K562 (cell line): ENCODE results near the gene EFNA1. TPM values are rescaled to one million over a fixed set of nuclear protein-coding genes. Genes with fewer than 3 reads are reported as not detected.

Experiments
- MCM7 ChIP-seq, 2 experiments: fragments of 450-650 bp; IDR thresholded peaks; 2 replicates each; pipeline ENCODE4 v1.6.1; 2016 to 2018
- MXI1 ChIP-seq: IDR thresholded peaks from 2 replicates; pipeline ENCODE4 v1.6.1; 2011; ENCODE audit warnings: low read depth, mild to moderate bottlenecking, improper control_type of control experiment, low read length
- MYC ChIP-seq, 2 experiments: fragments of 250-450 bp in 1 of 2; sonication (Bioruptor Pico) in 1 of 2; IDR thresholded peaks; 2 replicates each; pipeline versions ENCODE4 v1.5.1 to v1.6.1; 2012 to 2021; ENCODE audit warnings: low read depth in 2 of 2, borderline replicate concordance in 1 of 2, improper control_type of control experiment in 1 of 2, low read length in 1 of 2, mild to moderate bottlenecking in 1 of 2, moderate library complexity in 1 of 2
- NEUROD1 ChIP-seq: fragments of 150-350 bp; IDR thresholded peaks from 2 replicates; pipeline ENCODE4 v1.6.1; 2014; ENCODE audit warnings: borderline replicate concordance, low read length, low read depth; ENCODE audit not compliant: partially characterized antibody
- SPI1 ChIP-seq: IDR thresholded peaks from 2 replicates; pipeline ENCODE4 v1.6.1; 2011; ENCODE audit warnings: low read depth, low read length, control low read depth, borderline replicate concordance
- polyA plus RNA-seq, 8 experiments: library from polyadenylated mRNA; depleted of rRNA in 4 of 8; stranded (reverse) in 5 of 8; unstranded in 3 of 8; fragments of >200 nt; fragmentation: Nextera tagmentation in 2 of 8; fragmentation: Illumina TruSeq in 1 of 8; extraction: Ambion mirVana in 2 of 8; extraction: Trizol in 1 of 8; gene quantifications; 2 replicates each; pipeline versions ENCODE4 v1.2.1 to v1.2.3, GENCODE V29; 2011 to 2014; ENCODE audit warnings: inconsistent platforms in 1 of 8, missing spikeins in 1 of 8
- total RNA-seq, 7 experiments: library from RNA; depleted of rRNA in 6 of 7; stranded (reverse); fragments of >200 nt in 6 of 7; fragmentation: Illumina TruSeq in 2 of 7; extraction: Trizol in 2 of 7; gene quantifications; 2 replicates each; pipeline versions ENCODE4 v1.2.1 to v1.2.3, GENCODE V29; 2011 to 2021; ENCODE audit warnings: low replicate concordance in 1 of 7
- TF ChIP-seq, protein P1 (sequence below): sonication (generic); formaldehyde crosslinking; IDR thresholded peaks from 2 replicates; pipeline ENCODE4 v1.8.0; 2022; ENCODE audit warnings: mild to moderate bottlenecking, missing genetic modification reagents
- TF ChIP-seq, protein P2 (sequence below), 3 experiments: IDR thresholded peaks in 2 of 3; conservative IDR thresholded peaks in 1 of 3; 2 replicates each; pipeline ENCODE4 v1.5.1; 2011 to 2012; ENCODE audit warnings: low read length in 3 of 3, mild to moderate bottlenecking in 3 of 3, control low read depth in 2 of 3, improper control_type of control experiment in 1 of 3, inconsistent platforms in 1 of 3, low read depth in 1 of 3, mixed read lengths in 1 of 3, moderate library complexity in 1 of 3; ENCODE audit not compliant: insufficient read depth in 2 of 3
- TF ChIP-seq, protein P3 (sequence below), 2 experiments: fragments of 450-650 bp; IDR thresholded peaks; 2 replicates each; pipeline ENCODE4 v1.6.1; 2016; ENCODE audit warnings: mild to moderate bottlenecking in 2 of 2, borderline replicate concordance in 1 of 2, low read depth in 1 of 2, moderate library complexity in 1 of 2
- TF ChIP-seq, protein P4 (sequence below): fragments of 250-450 bp; sonication (Bioruptor Pico); IDR thresholded peaks from 2 replicates; pipeline ENCODE4 v1.8.0; 2022; ENCODE audit warnings: inconsistent platforms, mild to moderate bottlenecking, moderate library complexity, borderline replicate concordance

The EFNA1 gene
- total and polyA plus RNA-seq, 9 of the 15 experiments (the other 6 are each of a cell fraction or from before 2014, with no cell fraction given): 2.1 to 9.3 (median 3.0) TPM

DNA sequence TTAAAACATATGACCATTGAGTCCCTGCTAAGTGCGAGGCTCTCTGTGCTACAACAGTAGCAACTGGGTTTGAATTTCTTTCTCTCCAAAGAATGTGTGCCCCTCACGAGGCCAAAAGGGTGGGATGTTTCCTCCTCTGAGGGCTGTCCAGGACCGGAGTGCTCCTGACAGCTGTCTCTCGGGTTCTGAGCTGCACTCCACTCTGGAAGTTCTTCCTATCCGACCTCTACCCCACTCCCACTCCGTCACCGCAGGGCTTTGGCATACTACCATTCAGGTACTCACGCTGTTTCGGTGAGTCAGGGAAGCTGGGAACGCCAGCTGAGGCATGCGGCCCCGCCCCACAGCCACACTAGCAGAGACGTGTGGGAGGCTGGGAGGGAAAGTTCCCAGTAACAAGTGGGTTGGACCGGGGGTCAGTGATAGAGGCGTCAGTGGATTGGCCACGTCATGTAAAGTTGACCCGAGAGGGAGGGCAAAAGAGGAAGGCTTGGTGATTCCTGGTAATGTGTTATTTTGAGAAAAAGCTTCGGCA is 7.3 kb downstream of the EFNA1 start (continued):
- TF ChIP-seq, protein P1, sequence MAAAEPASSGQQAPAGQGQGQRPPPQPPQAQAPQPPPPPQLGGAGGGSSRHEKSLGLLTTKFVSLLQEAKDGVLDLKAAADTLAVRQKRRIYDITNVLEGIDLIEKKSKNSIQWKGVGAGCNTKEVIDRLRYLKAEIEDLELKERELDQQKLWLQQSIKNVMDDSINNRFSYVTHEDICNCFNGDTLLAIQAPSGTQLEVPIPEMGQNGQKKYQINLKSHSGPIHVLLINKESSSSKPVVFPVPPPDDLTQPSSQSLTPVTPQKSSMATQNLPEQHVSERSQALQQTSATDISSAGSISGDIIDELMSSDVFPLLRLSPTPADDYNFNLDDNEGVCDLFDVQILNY: no peak
- peak; percentile 69 for TF ChIP-seq MYC (IDR thresholded peaks at IDR 0.05; ENCODE audit: low read depth, low read length)
- TF ChIP-seq MYC (CRISPR knock-in tag; IDR thresholded peaks at IDR 0.05; ENCODE audit: borderline replicate concordance, low read depth): no peak
- TF ChIP-seq MXI1: peak; percentile 82
- TF ChIP-seq, protein P2, sequence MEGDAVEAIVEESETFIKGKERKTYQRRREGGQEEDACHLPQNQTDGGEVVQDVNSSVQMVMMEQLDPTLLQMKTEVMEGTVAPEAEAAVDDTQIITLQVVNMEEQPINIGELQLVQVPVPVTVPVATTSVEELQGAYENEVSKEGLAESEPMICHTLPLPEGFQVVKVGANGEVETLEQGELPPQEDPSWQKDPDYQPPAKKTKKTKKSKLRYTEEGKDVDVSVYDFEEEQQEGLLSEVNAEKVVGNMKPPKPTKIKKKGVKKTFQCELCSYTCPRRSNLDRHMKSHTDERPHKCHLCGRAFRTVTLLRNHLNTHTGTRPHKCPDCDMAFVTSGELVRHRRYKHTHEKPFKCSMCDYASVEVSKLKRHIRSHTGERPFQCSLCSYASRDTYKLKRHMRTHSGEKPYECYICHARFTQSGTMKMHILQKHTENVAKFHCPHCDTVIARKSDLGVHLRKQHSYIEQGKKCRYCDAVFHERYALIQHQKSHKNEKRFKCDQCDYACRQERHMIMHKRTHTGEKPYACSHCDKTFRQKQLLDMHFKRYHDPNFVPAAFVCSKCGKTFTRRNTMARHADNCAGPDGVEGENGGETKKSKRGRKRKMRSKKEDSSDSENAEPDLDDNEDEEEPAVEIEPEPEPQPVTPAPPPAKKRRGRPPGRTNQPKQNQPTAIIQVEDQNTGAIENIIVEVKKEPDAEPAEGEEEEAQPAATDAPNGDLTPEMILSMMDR (IDR thresholded peaks at IDR 0.05 in 2 of 3, conservative IDR thresholded peaks at IDR 0.05 in 1 of 3; ENCODE audit: insufficient read depth in 2 of 3, low read depth in 1 of 3, low read length in 3 of 3): no peak
- TF ChIP-seq, protein P3, sequence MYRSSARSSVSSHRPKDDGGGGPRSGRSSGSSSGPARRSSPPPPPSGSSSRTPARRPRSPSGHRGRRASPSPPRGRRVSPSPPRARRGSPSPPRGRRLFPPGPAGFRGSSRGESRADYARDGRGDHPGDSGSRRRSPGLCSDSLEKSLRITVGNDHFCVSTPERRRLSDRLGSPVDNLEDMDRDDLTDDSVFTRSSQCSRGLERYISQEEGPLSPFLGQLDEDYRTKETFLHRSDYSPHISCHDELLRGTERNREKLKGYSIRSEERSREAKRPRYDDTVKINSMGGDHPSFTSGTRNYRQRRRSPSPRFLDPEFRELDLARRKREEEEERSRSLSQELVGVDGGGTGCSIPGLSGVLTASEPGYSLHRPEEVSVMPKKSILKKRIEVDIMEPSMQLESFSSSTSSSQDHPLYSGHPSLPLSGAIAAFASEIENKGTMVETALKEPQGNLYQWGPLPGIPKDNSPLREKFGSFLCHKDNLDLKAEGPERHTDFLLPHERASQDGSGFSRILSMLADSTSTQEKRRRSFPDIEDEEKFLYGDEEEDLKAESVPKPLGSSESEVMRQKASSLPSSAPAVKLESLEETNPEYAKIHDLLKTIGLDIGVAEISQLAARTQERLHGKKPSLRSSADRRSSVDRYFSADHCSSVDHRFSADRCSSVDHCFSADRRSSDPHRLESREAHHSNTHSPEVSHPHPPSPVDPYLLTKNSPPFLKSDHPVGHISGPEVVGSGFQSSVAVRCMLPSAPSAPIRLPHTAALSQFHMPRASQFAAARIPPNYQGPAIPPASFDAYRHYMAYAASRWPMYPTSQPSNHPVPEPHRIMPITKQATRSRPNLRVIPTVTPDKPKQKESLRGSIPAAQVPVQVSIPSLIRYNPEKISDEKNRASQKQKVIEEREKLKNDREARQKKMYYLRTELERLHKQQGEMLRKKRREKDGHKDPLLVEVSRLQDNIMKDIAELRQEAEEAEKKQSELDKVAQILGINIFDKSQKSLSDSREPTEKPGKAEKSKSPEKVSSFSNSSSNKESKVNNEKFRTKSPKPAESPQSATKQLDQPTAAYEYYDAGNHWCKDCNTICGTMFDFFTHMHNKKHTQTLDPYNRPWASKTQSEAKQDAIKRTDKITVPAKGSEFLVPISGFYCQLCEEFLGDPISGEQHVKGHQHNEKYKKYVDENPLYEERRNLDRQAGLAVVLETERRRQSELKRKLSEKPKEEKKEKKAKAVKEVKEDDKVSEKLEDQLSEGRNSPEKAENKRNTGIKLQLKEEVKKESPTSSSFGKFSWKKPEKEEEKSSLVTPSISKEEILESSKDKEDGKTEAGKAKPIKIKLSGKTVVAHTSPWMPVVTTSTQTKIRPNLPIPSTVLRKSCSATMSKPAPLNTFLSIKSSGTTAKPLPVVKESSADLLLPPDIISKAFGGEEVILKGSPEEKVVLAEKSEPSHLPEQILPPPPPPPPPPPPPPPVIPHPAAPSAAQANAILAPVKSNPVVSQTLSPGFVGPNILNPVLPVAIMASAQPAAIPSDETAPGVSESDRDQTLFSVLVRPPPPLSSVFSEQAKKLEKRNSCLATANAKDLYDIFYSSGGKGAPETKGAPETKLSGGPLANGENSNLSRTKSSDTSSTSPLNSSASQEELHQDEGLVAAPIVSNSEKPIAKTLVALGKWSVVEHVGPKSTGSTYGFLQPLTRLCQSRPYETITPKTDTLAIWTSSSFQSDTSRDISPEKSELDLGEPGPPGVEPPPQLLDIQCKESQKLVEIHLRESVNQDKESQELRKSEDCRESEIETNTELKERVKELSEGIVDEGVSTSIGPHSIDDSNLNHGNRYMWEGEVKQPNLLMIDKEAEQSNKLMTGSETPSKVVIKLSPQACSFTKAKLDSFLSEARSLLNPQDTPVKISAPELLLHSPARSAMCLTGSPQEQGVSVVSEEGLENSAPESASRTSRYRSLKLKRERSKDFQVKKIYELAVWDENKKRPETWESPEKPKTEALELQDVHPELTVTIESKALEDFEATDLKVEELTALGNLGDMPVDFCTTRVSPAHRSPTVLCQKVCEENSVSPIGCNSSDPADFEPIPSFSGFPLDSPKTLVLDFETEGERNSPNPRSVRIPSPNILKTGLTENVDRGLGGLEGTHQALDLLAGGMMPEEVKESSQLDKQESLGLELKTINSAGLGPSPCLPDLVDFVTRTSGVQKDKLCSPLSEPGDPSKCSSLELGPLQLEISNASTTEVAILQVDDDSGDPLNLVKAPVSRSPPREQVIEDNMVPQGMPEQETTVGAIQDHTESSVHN (IDR thresholded peaks at IDR 0.05; ENCODE audit: borderline replicate concordance in 1 of 2, low read depth in 1 of 2): peak in 1 of 2 experiments; percentile 47; a peak in 1 of 4 replicates
- TF ChIP-seq SPI1: peak; percentile 92
- no peak for TF ChIP-seq MCM7 (IDR thresholded peaks at IDR 0.05)
- TF ChIP-seq, protein P4, sequence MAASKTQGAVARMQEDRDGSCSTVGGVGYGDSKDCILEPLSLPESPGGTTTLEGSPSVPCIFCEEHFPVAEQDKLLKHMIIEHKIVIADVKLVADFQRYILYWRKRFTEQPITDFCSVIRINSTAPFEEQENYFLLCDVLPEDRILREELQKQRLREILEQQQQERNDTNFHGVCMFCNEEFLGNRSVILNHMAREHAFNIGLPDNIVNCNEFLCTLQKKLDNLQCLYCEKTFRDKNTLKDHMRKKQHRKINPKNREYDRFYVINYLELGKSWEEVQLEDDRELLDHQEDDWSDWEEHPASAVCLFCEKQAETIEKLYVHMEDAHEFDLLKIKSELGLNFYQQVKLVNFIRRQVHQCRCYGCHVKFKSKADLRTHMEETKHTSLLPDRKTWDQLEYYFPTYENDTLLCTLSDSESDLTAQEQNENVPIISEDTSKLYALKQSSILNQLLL: no peak
- TF ChIP-seq NEUROD1: no peak
